ENCODE data around the gene MSH3.

Gene MSH3

DNA sequence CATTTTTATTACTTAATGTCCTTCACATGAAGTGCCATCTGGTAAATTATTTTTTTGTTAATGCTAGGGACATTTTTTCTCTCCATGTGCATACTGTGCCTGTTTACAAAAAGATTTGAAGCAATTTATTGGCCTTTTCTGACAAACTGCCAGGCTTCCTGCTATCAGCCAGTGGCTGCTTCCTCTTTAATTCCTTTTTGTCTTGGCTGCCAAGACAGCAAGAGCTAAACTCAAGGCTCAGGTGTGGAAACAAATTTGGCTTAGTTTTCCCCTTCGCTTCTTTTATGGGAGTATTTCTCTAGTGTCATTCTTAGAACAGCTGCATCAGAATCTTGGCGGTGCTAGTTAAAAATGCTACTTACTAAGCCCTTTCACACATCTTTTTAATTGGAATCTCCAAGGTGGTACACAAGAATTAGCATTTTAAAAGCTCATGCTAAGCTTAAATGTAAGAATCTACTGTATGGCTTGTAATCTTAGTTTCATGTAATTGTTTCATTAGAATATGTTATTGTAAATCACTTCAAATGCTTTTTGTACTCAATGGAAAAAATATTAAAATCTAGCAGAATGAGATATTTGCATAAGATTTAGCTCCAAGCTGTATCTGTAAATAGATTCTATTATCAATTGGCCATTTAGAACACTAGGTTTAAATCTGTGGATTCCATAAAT, 171.5 kb downstream of the MSH3 start:
- TF ChIP-seq, protein P1, sequence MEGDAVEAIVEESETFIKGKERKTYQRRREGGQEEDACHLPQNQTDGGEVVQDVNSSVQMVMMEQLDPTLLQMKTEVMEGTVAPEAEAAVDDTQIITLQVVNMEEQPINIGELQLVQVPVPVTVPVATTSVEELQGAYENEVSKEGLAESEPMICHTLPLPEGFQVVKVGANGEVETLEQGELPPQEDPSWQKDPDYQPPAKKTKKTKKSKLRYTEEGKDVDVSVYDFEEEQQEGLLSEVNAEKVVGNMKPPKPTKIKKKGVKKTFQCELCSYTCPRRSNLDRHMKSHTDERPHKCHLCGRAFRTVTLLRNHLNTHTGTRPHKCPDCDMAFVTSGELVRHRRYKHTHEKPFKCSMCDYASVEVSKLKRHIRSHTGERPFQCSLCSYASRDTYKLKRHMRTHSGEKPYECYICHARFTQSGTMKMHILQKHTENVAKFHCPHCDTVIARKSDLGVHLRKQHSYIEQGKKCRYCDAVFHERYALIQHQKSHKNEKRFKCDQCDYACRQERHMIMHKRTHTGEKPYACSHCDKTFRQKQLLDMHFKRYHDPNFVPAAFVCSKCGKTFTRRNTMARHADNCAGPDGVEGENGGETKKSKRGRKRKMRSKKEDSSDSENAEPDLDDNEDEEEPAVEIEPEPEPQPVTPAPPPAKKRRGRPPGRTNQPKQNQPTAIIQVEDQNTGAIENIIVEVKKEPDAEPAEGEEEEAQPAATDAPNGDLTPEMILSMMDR (IDR thresholded peaks at IDR 0.05) = no peak

DNA sequence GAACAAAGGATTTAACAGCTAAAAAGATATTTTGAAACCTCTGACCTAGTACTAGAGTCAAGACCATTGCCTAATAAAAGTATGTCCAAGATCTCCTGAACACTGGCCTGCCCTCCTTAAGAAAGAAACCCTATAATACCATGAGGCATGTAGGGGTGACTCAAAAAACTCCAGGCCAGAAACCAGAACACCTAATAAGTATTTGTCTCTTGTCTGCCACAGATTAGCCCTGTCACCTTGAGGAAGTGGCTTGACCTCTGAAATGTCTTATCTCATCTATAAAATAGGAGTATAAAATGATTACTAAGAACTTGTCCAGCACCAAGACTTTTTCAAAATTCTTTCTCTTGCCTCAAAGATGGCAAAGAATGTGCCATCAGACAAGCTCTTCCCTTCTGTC, 180.3 kb downstream of the MSH3 start:
- TF ChIP-seq, protein P1 (IDR thresholded peaks at IDR 0.05) = no peak

DNA sequence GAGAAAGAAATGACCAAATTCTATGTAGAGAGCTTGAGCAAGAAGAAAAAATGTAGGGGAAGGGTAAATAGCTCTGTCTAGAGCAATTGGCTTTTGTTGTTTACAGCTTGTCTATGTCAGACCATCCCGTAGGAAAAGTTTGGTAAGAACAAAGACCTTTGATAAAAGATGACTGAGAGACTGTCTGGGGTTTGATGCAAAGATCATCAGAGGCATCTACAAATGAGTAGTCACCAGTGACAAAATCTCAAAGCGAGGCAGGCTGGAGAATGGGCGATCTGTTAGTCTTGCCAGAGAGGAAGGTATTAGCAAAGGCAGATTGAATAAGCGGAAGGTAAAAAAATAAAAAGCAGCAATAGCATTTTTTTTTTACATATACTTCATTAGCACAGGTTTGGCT, 180.7 kb downstream of the MSH3 start:
- TF ChIP-seq, protein P1 (IDR thresholded peaks at IDR 0.05) = no peak

DNA sequence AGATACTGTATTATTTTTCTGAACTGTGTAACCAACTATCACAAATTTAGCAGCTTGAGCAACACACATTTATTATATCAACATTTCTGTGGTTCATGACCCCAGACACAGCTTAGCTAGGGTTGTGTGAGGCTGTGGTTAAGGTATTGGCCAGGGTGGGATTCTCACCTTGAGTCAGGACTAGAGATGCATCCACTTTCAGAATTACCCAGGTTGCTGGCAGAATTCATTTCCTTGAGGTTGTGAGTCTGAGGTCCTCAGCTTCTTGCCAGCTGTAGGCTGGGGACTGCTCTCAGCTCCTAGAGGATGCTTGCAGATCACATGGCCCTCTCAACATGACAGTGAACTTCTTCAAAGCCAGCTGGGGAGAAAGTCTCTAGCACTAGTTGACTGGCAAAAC, 183.2 kb downstream of the MSH3 start:
- TF ChIP-seq, protein P1 (IDR thresholded peaks at IDR 0.05) = no peak

DNA sequence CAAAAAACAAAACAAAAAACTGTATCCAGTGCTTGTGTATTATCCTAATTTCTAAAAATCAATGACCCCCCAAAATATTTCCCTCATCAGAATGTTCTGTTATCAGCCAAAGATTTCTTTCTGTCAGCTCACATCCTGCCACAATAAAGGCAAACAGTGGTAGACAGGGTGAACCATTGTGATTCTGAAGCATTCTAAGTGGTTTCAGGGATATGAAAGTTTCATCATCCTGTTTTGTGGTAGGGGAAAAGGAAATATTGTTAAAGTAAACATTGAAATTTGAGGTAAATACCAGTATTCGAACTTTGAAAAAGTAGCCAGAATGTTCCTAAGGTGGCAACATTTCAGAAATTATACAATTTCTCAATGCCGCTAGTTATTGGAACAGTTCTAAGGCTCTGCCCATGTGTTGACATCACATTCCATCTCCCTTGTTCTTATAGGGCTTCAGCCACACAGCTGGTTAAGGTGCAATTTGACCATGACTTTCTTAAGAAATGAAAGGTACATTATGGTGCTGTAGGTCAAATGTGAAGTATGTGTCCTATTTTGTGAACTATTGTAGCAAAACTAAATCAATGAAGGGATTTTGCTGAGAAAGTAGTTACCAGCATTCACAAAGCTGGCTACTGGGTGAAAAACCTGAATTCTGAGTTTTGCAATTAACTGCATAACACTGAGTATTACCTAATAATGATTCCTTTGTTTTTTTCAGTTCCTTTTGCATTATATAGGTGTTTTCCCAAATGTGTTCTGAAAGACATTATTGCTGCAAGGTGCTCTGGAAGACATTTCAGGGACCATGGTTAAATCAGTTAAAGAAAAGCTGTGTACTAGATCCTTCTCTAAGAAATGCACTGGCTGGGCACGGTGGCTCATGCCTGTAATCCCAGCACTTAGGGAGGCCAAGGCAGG, 198.1 kb downstream of the MSH3 start:
- TF ChIP-seq, protein P1 (IDR thresholded peaks at IDR 0.05) = no peak

DNA sequence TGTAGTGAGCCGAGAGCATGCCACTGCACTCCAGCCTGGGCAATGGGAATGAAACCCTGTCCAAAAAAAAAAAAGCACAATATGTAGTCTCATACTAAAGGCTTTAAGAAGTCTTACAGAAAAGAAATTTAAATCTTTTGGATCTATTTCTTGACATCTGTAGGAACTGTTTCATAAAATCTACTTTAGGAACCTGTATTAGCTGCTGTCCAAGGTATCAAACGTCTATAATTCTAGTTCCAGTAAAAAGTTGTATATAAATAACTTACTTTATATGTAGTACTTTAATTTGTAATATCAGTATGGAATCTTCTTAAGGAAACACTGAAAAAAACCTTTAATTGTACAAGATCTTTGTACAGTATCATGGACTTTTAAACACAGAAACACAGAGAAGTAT, 199.0 kb downstream of the MSH3 start:
- TF ChIP-seq, protein P1 (IDR thresholded peaks at IDR 0.05) = no peak

DNA sequence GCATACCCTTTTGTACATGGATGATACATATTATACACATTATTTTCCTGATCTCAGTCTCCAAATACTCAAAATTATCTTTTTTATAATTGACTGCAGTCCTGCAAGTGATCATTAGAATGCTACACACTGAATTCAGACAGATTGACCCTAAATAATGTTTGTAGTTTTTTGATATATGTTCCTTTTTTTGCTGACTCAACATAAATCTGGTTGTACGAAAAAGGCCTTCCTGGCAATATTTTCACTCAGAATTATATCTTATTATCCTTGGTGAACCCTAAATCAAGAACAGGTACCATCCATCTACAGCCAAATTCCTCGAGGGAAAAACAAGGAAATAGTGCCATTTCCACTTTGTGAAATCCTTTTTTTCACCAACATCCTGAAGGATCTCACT, 200.1 kb downstream of the MSH3 start:
- TF ChIP-seq, protein P1 (IDR thresholded peaks at IDR 0.05) = no peak

All from LNCAP (cell line).